Ascending aorta (tissue), 2 donors: ENCODE results near the gene GABRP. TPM values are rescaled to one million over a fixed set of nuclear protein-coding genes. Genes with fewer than 3 reads are reported as not detected.
A peak's percentile ranks its signal among the peaks of the same experiment; 100 is the strongest.
"Not testable (repeated sequence)": the region's sequence is repeated elsewhere in the genome, so short reads cannot be mapped to it uniquely, and the experiment has no call there.

Experiments used
- DNase-seq, 2 donors: peaks; one replicate each; pipeline ENCODE4 v3.0.0-alpha.2; 2019; ENCODE audit warnings: low spot score in 2 of 2
- H3K27ac ChIP-seq, 2 donors: fragments of 200-600 bp; sonication (generic); one replicate each; pipeline ENCODE4 v1.5.1; 2016 to 2017; ENCODE audit warnings: mild to moderate bottlenecking in 1 of 2
- H3K27me3 ChIP-seq: fragments of 200-600 bp; sonication (generic); one replicate; pipeline ENCODE4 v1.5.1; 2017
- H3K36me3 ChIP-seq, 2 donors: fragments of 200-600 bp; sonication (generic); one replicate each; pipeline ENCODE4 v1.5.1; 2016
- H3K4me1 ChIP-seq, 2 donors: fragments of 200-600 bp; sonication (generic); one replicate each; pipeline ENCODE4 v1.5.1; 2016 to 2017; ENCODE audit warnings: mild to moderate bottlenecking in 1 of 2
- H3K4me3 ChIP-seq, 2 donors: fragments of 200-600 bp; sonication (generic); one replicate each; pipeline ENCODE4 v1.5.1; 2016 to 2017; ENCODE audit warnings: mild to moderate bottlenecking in 1 of 2
- H3K9me3 ChIP-seq, 2 donors: fragments of 200-600 bp; sonication (generic); one replicate each; pipeline ENCODE4 v1.5.1; 2016
- intact Hi-C: fragments of 100-400 bp; cut with DNase I; formaldehyde crosslinking; loops from one replicate; pipeline ENCODE4 v1.15.1; 2023
- total RNA-seq: library from RNA; depleted of rRNA; stranded (reverse); fragments of >200 nt; gene quantifications from one replicate; pipeline ENCODE4 v1.1.0, GENCODE V29; 2016
- TF ChIP-seq, protein P1 (sequence below), 3 experiments: fragments of 200-600 bp in 2 of 3; fragments of 450-650 bp in 1 of 3; sonication (generic) in 2 of 3; IDR thresholded peaks; one replicate each; pipeline ENCODE4 v1.5.1; 2016 to 2019; ENCODE audit warnings: antibody characterized with exemption in 3 of 3, mild to moderate bottlenecking in 1 of 3, moderate library complexity in 1 of 3

The GABRP gene
- total RNA-seq, 1 donor from 2014 or later, result 0.43 TPM

DNA sequence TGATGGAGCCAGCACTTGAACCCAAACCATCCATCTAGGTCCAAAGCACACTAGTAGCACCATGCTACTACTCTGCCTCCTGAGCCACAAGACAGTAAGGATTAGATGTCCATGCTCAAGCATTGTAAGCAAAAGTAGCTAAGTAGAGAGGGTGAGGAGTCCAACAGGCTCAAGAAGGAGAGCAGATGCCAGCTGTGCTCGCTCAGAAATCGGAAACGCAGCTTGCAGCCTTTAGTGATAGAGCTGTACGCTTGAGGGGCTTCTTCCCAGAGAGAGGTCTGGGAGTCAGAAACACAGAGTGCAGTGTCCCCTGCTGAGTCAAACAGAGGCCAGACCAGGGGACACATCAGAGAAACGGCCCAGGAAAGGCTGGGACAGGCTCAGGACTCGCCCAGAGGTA, 32.7 kb upstream of the GABRP start:
- H3K4me3 ChIP-seq, result no peak overlapping the region
- no peaks in the 10 kb centered on the region for H3K9me3 ChIP-seq
- H3K36me3 ChIP-seq, result no peaks in the 10 kb centered on the region
- H3K27ac ChIP-seq, result no peak overlapping the region
- peak in 1 of 2 donors; percentile 34 for DNase-seq
- TF ChIP-seq, protein P1, sequence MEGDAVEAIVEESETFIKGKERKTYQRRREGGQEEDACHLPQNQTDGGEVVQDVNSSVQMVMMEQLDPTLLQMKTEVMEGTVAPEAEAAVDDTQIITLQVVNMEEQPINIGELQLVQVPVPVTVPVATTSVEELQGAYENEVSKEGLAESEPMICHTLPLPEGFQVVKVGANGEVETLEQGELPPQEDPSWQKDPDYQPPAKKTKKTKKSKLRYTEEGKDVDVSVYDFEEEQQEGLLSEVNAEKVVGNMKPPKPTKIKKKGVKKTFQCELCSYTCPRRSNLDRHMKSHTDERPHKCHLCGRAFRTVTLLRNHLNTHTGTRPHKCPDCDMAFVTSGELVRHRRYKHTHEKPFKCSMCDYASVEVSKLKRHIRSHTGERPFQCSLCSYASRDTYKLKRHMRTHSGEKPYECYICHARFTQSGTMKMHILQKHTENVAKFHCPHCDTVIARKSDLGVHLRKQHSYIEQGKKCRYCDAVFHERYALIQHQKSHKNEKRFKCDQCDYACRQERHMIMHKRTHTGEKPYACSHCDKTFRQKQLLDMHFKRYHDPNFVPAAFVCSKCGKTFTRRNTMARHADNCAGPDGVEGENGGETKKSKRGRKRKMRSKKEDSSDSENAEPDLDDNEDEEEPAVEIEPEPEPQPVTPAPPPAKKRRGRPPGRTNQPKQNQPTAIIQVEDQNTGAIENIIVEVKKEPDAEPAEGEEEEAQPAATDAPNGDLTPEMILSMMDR (IDR thresholded peaks at IDR 0.05), result no peak
- intact Hi-C loops, result no loop called here
- H3K4me1 ChIP-seq, result no peaks in the 10 kb centered on the region
- no peaks in the 10 kb centered on the region for H3K27me3 ChIP-seq

DNA sequence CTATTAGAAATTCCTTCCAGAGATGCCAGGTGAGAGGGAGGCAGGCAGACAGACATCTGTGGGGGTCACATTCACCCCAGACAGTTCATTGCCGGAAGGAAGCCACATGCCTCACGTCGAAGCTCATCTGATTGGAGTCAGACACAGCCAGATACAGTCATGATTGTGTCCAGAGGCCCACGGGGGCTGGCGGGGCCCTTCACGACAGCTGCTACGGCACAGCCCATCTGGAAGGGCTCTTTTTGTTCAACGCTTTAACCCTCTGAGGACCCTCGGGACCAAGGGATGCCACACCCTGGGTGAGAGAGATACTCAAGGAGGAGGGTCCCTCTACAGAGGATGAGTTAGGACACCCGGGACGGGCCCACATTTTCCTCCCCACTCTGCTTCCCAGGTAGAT, 31.9 kb upstream of the GABRP start:
- Histone ChIP-seq H3K9me3 (no peaks in the 10 kb centered on the region), H3K4me3 (no peak overlapping the region), H3K4me1 (no peaks in the 10 kb centered on the region), H3K27ac (no peak overlapping the region), H3K27me3 (no peaks in the 10 kb centered on the region), H3K36me3 (no peaks in the 10 kb centered on the region)
- TF ChIP-seq, protein P1 (IDR thresholded peaks at IDR 0.05), result no peak
- DNase-seq, result no peak
- intact Hi-C loops, result no loop called here

DNA sequence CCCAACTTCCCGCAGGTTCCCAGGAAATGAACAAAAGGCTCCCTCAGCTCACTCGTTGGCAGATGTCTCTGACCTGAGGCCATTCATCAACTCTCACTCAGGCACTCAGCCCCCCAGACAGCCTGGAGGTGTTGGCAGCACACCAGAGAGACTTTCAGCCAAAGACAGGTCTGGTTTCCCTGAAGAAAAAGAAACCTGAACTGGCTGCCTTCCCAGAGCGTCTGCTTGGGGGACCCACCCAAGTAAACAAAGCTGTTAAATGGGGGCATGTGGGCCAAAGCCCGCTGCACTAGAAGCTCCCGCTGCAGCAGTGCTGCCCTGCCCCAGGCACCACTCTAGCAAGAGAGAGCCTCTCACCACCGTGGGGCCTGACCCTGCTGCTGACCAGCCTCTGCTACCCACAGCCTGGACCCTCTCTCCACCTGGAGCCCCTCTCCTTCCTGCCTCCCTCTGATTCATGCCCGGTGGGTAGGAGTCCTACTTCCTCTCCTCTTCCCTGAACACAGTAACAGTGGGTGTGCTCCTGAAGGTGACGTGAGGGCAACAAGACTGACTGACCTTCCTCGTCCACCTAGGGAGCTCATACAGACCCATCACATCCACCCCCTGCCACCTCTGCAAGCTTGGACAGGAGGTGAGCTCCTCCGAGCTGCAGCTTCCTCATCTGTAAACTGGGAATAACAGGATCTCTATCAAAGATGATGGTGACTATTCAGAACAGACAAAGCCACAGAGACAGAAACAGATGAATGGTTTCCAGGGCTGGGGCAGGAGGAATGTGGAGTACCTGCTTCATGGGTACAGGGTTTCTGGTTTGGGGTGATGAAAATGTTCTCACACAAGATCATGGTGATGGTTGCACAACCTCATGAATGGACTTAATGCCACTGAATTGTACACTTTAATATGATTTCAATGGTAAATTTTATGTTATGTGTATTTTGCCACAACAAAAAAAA, 31.0 kb upstream of the GABRP start:
- Histone ChIP-seq H3K4me3 (no peak overlapping the region), H3K36me3 (no peaks in the 10 kb centered on the region), H3K9me3 (no peaks in the 10 kb centered on the region), H3K4me1 (no peaks in the 10 kb centered on the region), H3K27me3 (no peaks in the 10 kb centered on the region), H3K27ac (no peak overlapping the region)
- TF ChIP-seq, protein P1 (IDR thresholded peaks at IDR 0.05), result no peak
- DNase-seq, result peak in 1 of 2 donors; percentile 43
- intact Hi-C loops, result no loop called here

DNA sequence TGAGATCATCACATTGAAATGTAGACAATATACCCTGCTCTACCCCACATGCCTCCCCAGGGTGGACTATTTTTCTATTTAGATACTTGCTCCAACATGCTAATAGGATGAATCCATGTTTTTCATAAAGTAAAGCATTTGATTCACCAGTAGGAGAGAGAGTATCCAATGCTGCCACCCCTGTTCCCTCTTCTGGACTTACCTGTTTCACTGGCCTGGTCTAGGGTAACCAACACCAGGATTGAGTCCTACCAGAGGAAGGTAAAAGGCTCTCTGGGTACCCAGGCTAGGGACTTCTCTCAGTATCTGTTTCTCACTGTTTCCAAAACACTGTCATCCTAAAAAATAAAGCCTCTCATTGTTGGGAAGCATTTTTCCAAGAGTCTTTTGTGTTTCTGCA, 30.2 kb upstream of the GABRP start:
- Histone ChIP-seq H3K27me3 (no peaks in the 10 kb centered on the region), H3K4me1 (peaks cover 0 to 2% of the 10 kb centered on the region in 2 donors)

DNA sequence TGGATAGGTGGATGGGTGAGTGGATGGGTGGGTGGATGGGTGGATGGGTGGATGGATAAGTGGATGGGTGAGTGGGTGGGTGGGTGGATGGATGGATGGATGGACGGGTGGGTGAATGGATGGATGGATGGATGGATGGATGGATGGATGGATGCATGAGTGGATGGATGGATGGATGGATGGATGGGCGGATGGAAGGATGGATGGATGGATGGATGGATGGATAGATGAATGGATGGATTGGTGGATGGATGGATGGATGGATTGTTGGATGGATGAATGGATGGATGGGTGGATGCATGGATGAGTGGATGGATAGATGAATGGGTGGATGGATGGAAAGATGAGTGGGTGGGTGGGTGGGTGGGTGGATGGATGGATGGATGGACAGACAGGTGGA, 29.0 kb upstream of the GABRP start:
- H3K36me3 ChIP-seq, H3K4me3 ChIP-seq, H3K9me3 ChIP-seq, intact Hi-C loops, H3K27ac ChIP-seq, DNase-seq, H3K4me1 ChIP-seq, H3K27me3 ChIP-seq: not testable (repeated sequence)

More for the DNA sequence above, 30.2 kb upstream of the GABRP start:
- Histone ChIP-seq H3K27ac (no peak overlapping the region), H3K9me3 (no peaks in the 10 kb centered on the region), H3K36me3 (no peaks in the 10 kb centered on the region), H3K4me3 (no peak overlapping the region)
- TF ChIP-seq, protein P1 (IDR thresholded peaks at IDR 0.05), result no peak
- peak in 1 of 2 donors; percentile 18 for DNase-seq
- intact Hi-C loops, result no loop called here

DNA sequence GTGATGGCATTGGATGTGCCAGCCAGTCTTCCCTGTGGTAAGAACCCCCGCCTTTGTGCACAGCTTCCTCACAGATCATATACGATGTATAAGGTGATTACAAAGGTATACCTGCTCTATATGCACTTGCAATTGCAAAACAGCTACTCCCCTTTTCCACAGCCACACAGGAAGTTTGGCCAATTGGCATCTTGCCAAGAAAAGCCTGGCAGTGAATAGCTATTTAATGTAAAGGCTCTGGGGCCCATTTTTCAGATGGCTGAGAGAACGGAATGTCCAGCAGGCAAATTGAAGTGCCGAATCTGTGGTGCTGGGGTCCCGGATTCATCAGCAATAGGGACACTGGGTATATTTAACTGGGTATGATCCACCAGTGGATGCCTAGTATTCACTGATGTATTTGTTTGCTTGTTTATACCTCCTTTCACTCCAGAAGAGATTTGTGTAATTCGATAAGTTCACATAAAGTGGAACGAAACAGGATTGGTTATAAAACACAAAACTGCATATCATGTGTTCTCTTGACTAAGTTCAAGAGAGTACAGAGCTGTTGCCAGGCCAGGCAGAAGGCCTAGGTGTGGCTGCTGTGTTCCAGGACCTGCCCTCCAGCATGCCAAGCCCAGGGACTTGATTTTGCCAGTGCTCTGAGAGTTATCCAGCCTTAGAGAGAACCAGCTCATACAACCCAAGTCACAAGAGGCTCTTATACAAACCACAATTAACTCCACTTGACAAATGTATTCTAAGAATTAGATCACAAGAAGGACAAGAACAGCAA, 27.7 kb upstream of the GABRP start:
- H3K4me1 ChIP-seq, result peaks cover 0 to 2% of the 10 kb centered on the region in 2 donors
- no peaks in the 10 kb centered on the region for H3K27me3 ChIP-seq
- peak overlapping the region; percentile 6 to 49 for H3K27ac ChIP-seq
- no peak for DNase-seq
- intact Hi-C loops, result no loop called here
- H3K4me3 ChIP-seq, result no peak overlapping the region
- no peaks in the 10 kb centered on the region for H3K9me3 ChIP-seq
- TF ChIP-seq, protein P1 (IDR thresholded peaks at IDR 0.05), result no peak
- no peaks in the 10 kb centered on the region for H3K36me3 ChIP-seq
